Muscle of leg (tissue), 16 donors: ENCODE results near the gene DKK3. TPM values are rescaled to one million over a fixed set of nuclear protein-coding genes. Genes with fewer than 3 reads are reported as not detected.

Experiments used
- DNase-seq: peaks from one replicate; pipeline ENCODE4 v3.0.0; 2013
- H3K27ac ChIP-seq: one replicate; pipeline ENCODE4 v1.5.1; 2013; ENCODE audit warnings: mild to moderate bottlenecking, low read length, control low read depth
- H3K27me3 ChIP-seq: one replicate; pipeline ENCODE4 v1.6.1; 2013; ENCODE audit warnings: low read length; ENCODE audit not compliant: control insufficient read depth, insufficient read depth
- H3K36me3 ChIP-seq: one replicate; pipeline ENCODE4 v1.6.1; 2013; ENCODE audit warnings: low read length; ENCODE audit not compliant: control insufficient read depth, insufficient read depth
- H3K4me1 ChIP-seq: one replicate; pipeline ENCODE4 v1.6.1; 2013; ENCODE audit warnings: low read length; ENCODE audit not compliant: control insufficient read depth, insufficient read depth
- H3K4me3 ChIP-seq: one replicate; pipeline ENCODE4 v1.5.1; 2013; ENCODE audit warnings: low read length, control low read depth
- H3K9me3 ChIP-seq: replicated peaks from 2 replicates; pipeline ENCODE4 v1.6.1; 2013; ENCODE audit warnings: low read depth, low read length; ENCODE audit not compliant: control insufficient read depth
- WGBS: methylation state at CpG from one replicate; pipeline ENCODE4 v1.1.5; 2013; ENCODE audit warnings: missing lambda C conversion rate; ENCODE audit not compliant: insufficient coverage; 5-methylcytosine and 5-hydroxymethylcytosine counted together
- long read RNA-seq, 11 donors: transcript quantifications; one replicate each; lab custom pipeline, GENCODE V29; 2026
- polyA plus RNA-seq, 8 donors: library from polyadenylated mRNA; unstranded; fragments of 120-200 nt; gene quantifications; one replicate each; pipeline versions ENCODE4 v1.2.1 to v1.2.3, GENCODE V29; 2013; ENCODE audit warnings: inconsistent platforms in 1 of 8, low replicate concordance in 1 of 8; ENCODE audit not compliant: insufficient read length in 8 of 8, insufficient read depth in 1 of 8
- total RNA-seq: library from RNA; stranded (reverse); fragments of 120-200 nt; gene quantifications from one replicate; pipeline ENCODE4 v1.2.4, GENCODE V29; 2013

DKK3 gene
- total RNA-seq: 61.1 TPM
- polyA plus RNA-seq: 100 to 1,000 TPM in 3 of 8 donors, 10 to 100 TPM in 5; 53.3 to 128 (median 84.1) TPM
- long read RNA-seq, donor 1, partial matches to known transcripts: 0 of 6 reads
- long read RNA-seq, donor 1, other reads (novel, unspliced or antisense): 0 of 6 reads
- long read RNA-seq, donor 2, partial matches to known transcripts: 0 of 2 reads
- long read RNA-seq, donor 2, other reads (novel, unspliced or antisense): 0 of 2 reads
- long read RNA-seq, donor 3, transcript DKK3-201 (8 exons, 2,636 nt): major isoform, 5 of 32 reads
- long read RNA-seq, donor 3, partial matches to known transcripts: 26 of 32 reads
- long read RNA-seq, donor 3, other reads (novel, unspliced or antisense): 0 of 32 reads
- long read RNA-seq, donor 4, transcript DKK3-201 (8 exons, 2,636 nt): major isoform, 7 of 10 reads
- long read RNA-seq, donor 4, partial matches to known transcripts: 0 of 10 reads
- long read RNA-seq, donor 4, other reads (novel, unspliced or antisense): 0 of 10 reads
- long read RNA-seq, donor 5, transcript DKK3-215 (3 exons, 1,087 nt): minor isoform, 5 of 63 reads
- long read RNA-seq, donor 5, transcript DKK3-201 (8 exons, 2,636 nt): major isoform, 19 of 63 reads
- long read RNA-seq, donor 5, partial matches to known transcripts: 32 of 63 reads
- long read RNA-seq, donor 5, other reads (novel, unspliced or antisense): 5 of 63 reads
- long read RNA-seq, donor 6, transcript DKK3-201 (8 exons, 2,636 nt): major isoform, 5 of 21 reads
- long read RNA-seq, donor 6, partial matches to known transcripts: 11 of 21 reads
- long read RNA-seq, donor 6, other reads (novel, unspliced or antisense): 0 of 21 reads
- long read RNA-seq, donor 7, transcript DKK3-201 (8 exons, 2,636 nt): major isoform, 9 of 68 reads
- long read RNA-seq, donor 7, partial matches to known transcripts: 54 of 68 reads
- long read RNA-seq, donor 7, other reads (novel, unspliced or antisense): 0 of 68 reads
- long read RNA-seq, donor 8, partial matches to known transcripts: 0 of 8 reads
- long read RNA-seq, donor 8, other reads (novel, unspliced or antisense): 0 of 8 reads
- long read RNA-seq, donor 9, partial matches to known transcripts: 5 of 7 reads
- long read RNA-seq, donor 9, other reads (novel, unspliced or antisense): 0 of 7 reads
- long read RNA-seq, donor 10, transcript DKK3-215 (3 exons, 1,087 nt): major isoform, 5 of 18 reads
- long read RNA-seq, donor 10, transcript DKK3-201 (8 exons, 2,636 nt): major isoform, 5 of 18 reads
- long read RNA-seq, donor 10, partial matches to known transcripts: 8 of 18 reads
- long read RNA-seq, donor 10, other reads (novel, unspliced or antisense): 0 of 18 reads
- long read RNA-seq, donor 11, transcript DKK3-201 (8 exons, 2,636 nt): major isoform, 5 of 41 reads
- long read RNA-seq, donor 11, partial matches to known transcripts: 33 of 41 reads
- long read RNA-seq, donor 11, other reads (novel, unspliced or antisense): 0 of 41 reads

- Histone ChIP-seq H3K4me1 (peaks cover 32% of the 10 kb centered on the region), H3K36me3 (peaks cover 5% of the 10 kb centered on the region), H3K27me3 (peaks cover 30% of the 10 kb centered on the region), H3K4me3 (peak within 1 kb of the TSS; percentile 72), H3K9me3 (no peaks in the 10 kb centered on the region), H3K27ac (peak within 1 kb of the TSS; percentile 35)
- 6% methylated on average over 60 of the region's 71 CpGs for WGBS
- no peak for DNase-seq
Observed at GRCh38 chr11:12007769-12008737, at the start of gene DKK3. Gene DKK3 (minus strand): TSS chr11:12008626. CDS start chr11:12008582, 44 bp downstream.

- DNase-seq: no peak
- H3K9me3 ChIP-seq: no peaks in the 10 kb centered on the region
- H3K4me3 ChIP-seq: no peak overlapping the region
- WGBS: 100% methylated on average over 3 of the region's 8 CpGs
- no peak overlapping the region for H3K27ac ChIP-seq
- H3K27me3 ChIP-seq: no peaks in the 10 kb centered on the region
- H3K36me3 ChIP-seq: no peaks in the 10 kb centered on the region
- peaks cover 8% of the 10 kb centered on the region for H3K4me1 ChIP-seq
Observed at GRCh38 chr11:12057299-12057980, 49.0 kb upstream of the DKK3 start.

GRCh38 chr11:12056119-12056518, 47.7 kb upstream of the DKK3 start:
- WGBS: no CpG with 5 or more reads among the region's 3 CpGs
- peaks cover 8% of the 10 kb centered on the region for H3K4me1 ChIP-seq
- H3K9me3 ChIP-seq: no peaks in the 10 kb centered on the region
- H3K4me3 ChIP-seq: no peak overlapping the region
- H3K36me3 ChIP-seq: no peaks in the 10 kb centered on the region
- no peak for DNase-seq
- H3K27ac ChIP-seq: no peak overlapping the region
- H3K27me3 ChIP-seq: no peaks in the 10 kb centered on the region

DNA sequence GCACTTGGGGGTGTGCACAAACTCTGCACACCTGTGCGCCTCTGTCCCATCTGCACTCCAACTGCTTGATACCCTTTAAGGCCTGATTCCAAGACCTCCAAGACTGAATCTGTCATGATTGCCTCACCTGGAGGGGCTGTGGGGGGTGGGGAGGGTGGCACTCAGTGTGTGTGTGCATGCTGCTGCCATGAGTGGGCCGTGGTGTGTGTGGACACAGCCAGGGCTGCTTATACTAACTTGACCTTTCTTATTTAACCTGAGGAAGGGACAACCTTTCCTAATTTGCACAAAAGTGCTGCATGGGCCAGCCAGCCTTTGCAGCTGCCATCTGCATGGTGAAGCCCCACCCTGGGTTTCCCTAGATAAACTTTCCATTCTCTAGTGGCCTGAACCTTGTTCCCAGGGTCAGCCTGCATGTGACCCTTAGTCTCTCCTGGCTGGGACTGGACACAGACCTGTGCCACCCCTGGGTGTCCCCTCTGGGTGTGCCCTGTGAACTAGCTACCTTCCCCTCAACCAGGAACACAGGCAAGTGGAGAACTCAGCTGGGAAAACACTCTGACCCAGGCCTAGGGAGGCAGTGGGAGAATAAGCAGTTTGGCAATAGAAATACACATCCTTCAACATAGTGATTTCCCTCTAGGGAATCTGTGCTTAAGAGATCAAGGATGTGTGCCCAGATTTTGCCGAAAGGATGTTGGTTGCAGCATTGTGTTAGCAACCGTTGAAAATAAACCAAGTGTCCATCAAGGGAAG, 45.4 kb upstream of the DKK3 start:
- Histone ChIP-seq H3K4me3 (no peak overlapping the region), H3K27me3 (no peaks in the 10 kb centered on the region), H3K4me1 (peaks cover 9% of the 10 kb centered on the region), H3K9me3 (no peaks in the 10 kb centered on the region), H3K27ac (no peak overlapping the region), H3K36me3 (no peaks in the 10 kb centered on the region)
- WGBS: 58% methylated on average over 2 of the region's 4 CpGs
- peak; percentile 43 for DNase-seq

DNA sequence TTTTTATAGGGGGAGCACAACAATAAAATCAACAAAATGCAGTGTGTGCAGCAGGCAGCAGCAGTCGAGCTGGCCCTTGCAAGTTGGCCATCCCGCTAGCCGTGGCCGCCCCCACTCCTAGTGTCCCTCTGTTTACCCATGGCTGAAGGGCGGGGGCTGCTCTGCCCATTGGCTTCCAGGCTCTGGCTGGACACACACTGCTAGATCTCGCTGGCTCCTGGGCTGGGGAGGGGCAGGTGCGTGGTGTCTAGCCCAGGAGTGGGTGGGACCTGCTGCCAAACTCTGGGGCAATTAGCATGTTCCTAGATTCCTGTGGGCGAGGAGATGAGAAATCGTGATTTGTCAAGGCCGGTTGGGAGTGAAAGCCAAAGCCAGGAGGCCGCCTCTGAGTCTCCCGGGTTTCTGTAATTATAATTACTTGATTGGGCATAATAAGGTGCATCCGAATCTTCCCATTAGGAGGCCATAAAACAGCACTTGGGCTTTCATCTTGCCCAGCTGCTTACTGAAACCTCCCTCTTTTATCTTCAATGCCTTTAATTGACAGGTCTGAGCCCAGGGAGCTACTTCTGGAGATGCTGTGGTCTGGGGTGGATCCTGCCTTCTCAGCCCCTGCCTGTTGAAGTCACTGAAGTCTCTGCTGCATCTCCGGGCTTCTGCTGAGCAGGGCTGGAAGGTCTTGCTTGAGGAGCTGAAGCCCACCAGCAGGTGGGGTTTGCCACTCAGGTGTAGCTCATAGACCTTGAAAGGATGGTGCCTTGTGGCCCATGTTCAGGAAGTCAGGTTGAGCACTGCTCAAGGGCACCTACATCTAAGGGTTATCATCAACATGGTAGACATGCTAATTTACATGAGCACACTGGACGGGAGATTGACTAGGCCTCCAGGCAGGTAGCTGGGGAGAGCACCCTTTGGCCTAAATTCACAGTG, 44.5 kb upstream of the DKK3 start:
- H3K4me1 ChIP-seq: peaks cover 9% of the 10 kb centered on the region
- 80% methylated on average over 8 of the region's 15 CpGs for WGBS
- no peaks in the 10 kb centered on the region for H3K9me3 ChIP-seq
- DNase-seq: no peak
- no peak overlapping the region for H3K4me3 ChIP-seq
- H3K36me3 ChIP-seq: no peaks in the 10 kb centered on the region
- H3K27me3 ChIP-seq: no peaks in the 10 kb centered on the region
- no peak overlapping the region for H3K27ac ChIP-seq

DNA sequence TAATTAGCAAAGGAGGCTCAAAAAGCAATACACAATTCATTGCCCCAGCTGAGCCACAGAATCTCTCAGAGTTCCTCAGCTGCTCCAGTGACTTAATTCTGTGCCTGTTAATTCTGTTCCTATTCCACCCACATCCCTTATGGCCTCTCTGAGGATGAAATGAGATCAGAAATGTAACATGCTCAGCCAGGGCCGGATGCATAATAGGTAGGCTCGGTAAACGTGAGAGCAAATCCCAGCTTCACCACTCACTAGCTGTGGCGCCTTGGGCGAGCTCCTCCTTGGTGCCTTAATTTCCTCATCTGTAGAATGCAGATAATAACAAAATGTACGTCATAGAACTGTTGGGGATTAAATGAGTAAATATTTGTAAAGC, 42.8 kb upstream of the DKK3 start:
- Histone ChIP-seq H3K9me3 (no peaks in the 10 kb centered on the region), H3K36me3 (no peaks in the 10 kb centered on the region), H3K4me3 (no peak overlapping the region), H3K27me3 (no peaks in the 10 kb centered on the region), H3K4me1 (peaks cover 12% of the 10 kb centered on the region), H3K27ac (no peak overlapping the region)
- no peak for DNase-seq
- 63% methylated on average over 3 of the region's 6 CpGs for WGBS

DNA sequence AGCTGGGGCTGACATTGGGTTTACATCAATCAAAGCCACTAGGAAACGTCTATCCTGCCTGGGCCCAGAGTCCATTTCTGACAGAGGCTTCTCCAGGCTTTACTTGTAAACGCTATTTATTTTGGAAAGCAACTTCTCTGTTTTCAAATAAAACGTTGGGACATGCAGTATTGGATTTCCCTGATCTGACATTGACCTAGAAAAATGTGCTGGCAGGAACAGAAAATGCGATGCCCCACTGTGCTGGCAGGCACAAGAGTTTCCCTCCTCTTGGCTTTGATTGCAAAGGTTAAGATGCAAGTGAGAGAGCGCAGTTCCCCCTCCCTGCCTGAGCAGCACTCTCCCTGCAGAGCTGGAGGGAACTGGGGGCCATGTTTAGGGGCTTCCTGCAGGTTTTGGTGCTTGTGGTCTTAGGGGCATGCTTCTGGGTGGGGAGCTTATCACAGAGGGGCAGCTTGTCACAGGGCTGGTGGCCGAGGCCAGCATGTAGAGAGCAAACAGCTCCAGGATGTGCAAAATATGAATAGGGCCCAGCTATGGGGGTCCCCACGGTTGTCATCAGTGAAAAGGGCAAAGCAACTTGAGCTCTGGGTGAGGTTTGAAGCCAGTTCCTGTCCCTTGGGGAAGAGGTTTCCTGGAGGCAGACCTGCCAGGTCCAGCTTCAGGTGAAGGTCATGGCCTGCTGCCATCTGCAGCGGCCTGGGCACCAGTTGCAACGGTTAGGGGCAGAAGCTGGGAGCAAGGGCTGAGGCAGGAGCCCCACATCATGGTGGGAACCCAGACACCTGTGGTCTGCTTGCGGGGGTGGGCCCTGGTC, 42.3 kb upstream of the DKK3 start:
- H3K9me3 ChIP-seq: no peaks in the 10 kb centered on the region
- H3K4me3 ChIP-seq: no peak overlapping the region
- peaks cover 12% of the 10 kb centered on the region for H3K4me1 ChIP-seq
- no peaks in the 10 kb centered on the region for H3K27me3 ChIP-seq
- no peak overlapping the region for H3K27ac ChIP-seq
- H3K36me3 ChIP-seq: no peaks in the 10 kb centered on the region
- WGBS: 57% methylated on average over 9 of the region's 10 CpGs
- DNase-seq: no peak
